ENCODE data around the gene ARMC7. TPM values are rescaled to one million over a fixed set of nuclear protein-coding genes. Genes with fewer than 3 reads are reported as not detected.

Gene ARMC7
- total and polyA plus RNA-seq, 2 of the 13 experiments (the other 11 are each of a cell fraction or from before 2014, with no cell fraction given), result 3.9 to 4.2 TPM

GRCh38 chr17:75090871-75091854, 18.6 kb upstream of the ARMC7 start (continued):
- TF ChIP-seq ZBTB10 (CRISPR knock-in tag; IDR thresholded peaks at IDR 0.05; ENCODE audit: borderline replicate concordance) (no peak; the same call in 1 of the 2 replicates), STAG1 (CRISPR knock-in tag; IDR thresholded peaks at IDR 0.05) (no peak), STAT5B (CRISPR knock-in tag; IDR thresholded peaks at IDR 0.05) (no peak), TAF15 (IDR thresholded peaks at IDR 0.05; ENCODE audit: low read depth, low read length, poor library complexity, severe bottlenecking) (no peak), NFRKB (IDR thresholded peaks at IDR 0.05) (no peak), ZBTB25 (CRISPR knock-in tag; IDR thresholded peaks at IDR 0.05) (no peak), NKX3-1 (CRISPR knock-in tag; IDR thresholded peaks at IDR 0.05) (no peak), SRF (IDR thresholded peaks at IDR 0.05; ENCODE audit: low read depth, low read length) (no peak), ZNF782 (CRISPR knock-in tag; IDR thresholded peaks at IDR 0.05; ENCODE audit: borderline replicate concordance) (peak; percentile 65; the same call in 1 of the 2 replicates), ZNF318 (CRISPR knock-in tag; IDR thresholded peaks at IDR 0.05) (no peak), ZNF776 (CRISPR knock-in tag; IDR thresholded peaks at IDR 0.05) (no peak), GATA4 (IDR thresholded peaks at IDR 0.05; ENCODE audit: borderline replicate concordance, low read depth) (no peak), SMAD3 (CRISPR knock-in tag; IDR thresholded peaks at IDR 0.05) (peak; percentile 79; the same call in 1 of the 2 replicates), PAWR (CRISPR knock-in tag; IDR thresholded peaks at IDR 0.05; ENCODE audit: borderline replicate concordance) (no peak), ZFP1 (CRISPR knock-in tag; IDR thresholded peaks at IDR 0.05) (0 out of 2 replicates have a peak, but pooled peaks have one; percentile 13)
